ENCODE measurements around the gene GRIA2. TPM values are rescaled to one million over a fixed set of nuclear protein-coding genes. Genes with fewer than 3 reads are reported as not detected.

Gene GRIA2
- total and polyA plus RNA-seq, 7 experiments from 2014 or later = not detected

GRCh38 chr4:157280673-157281072 is 60.1 kb downstream of the GRIA2 start:
- no peaks in the 10 kb centered on the region for H3K4me1 ChIP-seq (ENCODE audit: control insufficient read depth in 2 of 2, insufficient read depth in 2 of 2, low read length in 2 of 2)
- H3K4me3 Mint-ChIP-seq = no peak overlapping the region
- intact Hi-C loops (cut with micrococcal nuclease) = no loop called here
- H3K27me3 ChIP-seq (ENCODE audit: control insufficient read depth in 2 of 2, insufficient read depth in 2 of 2, low read length in 2 of 2) = no peaks in the 10 kb centered on the region
- DNase-seq = no peak
- no peak overlapping the region for H3K27ac Mint-ChIP-seq
- no peak overlapping the region for H3K27ac ChIP-seq (ENCODE audit: low read depth, low read length)
- H3K4me1 Mint-ChIP-seq = no peaks in the 10 kb centered on the region
- H3K4me3 ChIP-seq (ENCODE audit: low read length) = no peak overlapping the region
- H3K36me3 Mint-ChIP-seq = no peaks in the 10 kb centered on the region
- H3K27me3 Mint-ChIP-seq = no peaks in the 10 kb centered on the region
- H3K36me3 ChIP-seq (ENCODE audit: control insufficient read depth in 2 of 3, insufficient read depth in 3 of 3, low read length in 3 of 3) = no peaks in the 10 kb centered on the region
- ChIA-PET POLR2A (no interaction called here), CTCF (no interaction called here)
- H3K9me3 ChIP-seq (ENCODE audit: control insufficient read depth in 2 of 3, low read length in 3 of 3) = no peaks in the 10 kb centered on the region
- ATAC-seq = no peak
- H3K9me3 Mint-ChIP-seq = peaks cover 0 to 10% (median 3%) of the 10 kb centered on the region in 11 donors

DNA sequence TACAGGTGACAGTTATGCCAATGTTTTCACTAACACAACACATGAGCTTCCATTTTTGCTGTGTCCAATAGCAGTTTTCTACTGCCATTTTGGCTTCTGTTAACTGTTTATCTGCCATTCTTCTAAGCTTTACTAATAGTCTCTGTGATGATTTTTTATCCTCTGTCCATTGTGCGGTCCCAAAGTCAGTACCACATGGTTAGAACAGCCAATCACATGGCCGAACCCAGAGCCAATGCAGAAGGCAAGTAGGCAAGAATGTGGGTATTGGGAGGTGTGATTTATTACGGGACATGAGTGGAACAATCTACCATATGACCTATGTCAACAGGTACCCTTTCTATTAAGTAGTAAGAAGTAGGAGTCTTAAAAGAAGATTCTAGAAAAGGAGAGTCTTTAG is 61.5 kb downstream of the GRIA2 start:
- Mint-ChIP-seq H3K4me1 (no peaks in the 10 kb centered on the region), H3K27ac (no peak overlapping the region), H3K27me3 (no peaks in the 10 kb centered on the region), H3K9me3 (peaks cover 0 to 10% (median 2%) of the 10 kb centered on the region in 11 donors), H3K4me3 (no peak overlapping the region), H3K36me3 (no peaks in the 10 kb centered on the region)
- ChIA-PET CTCF (no interaction called here), POLR2A (no interaction called here)
- no peaks in the 10 kb centered on the region for H3K36me3 ChIP-seq (ENCODE audit: control insufficient read depth in 2 of 3, insufficient read depth in 3 of 3, low read length in 3 of 3)
- no peak overlapping the region for H3K27ac ChIP-seq (ENCODE audit: low read depth, low read length)
- H3K4me3 ChIP-seq (ENCODE audit: low read length) = no peak overlapping the region
- ATAC-seq (no peak), DNase-seq (no peak)
- H3K4me1 ChIP-seq (ENCODE audit: control insufficient read depth in 2 of 2, insufficient read depth in 2 of 2, low read length in 2 of 2) = no peaks in the 10 kb centered on the region
- H3K9me3 ChIP-seq (ENCODE audit: control insufficient read depth in 2 of 3, low read length in 3 of 3) = no peaks in the 10 kb centered on the region
- intact Hi-C loops (cut with micrococcal nuclease) = no loop called here
- no peaks in the 10 kb centered on the region for H3K27me3 ChIP-seq (ENCODE audit: control insufficient read depth in 2 of 2, insufficient read depth in 2 of 2, low read length in 2 of 2)

DNA sequence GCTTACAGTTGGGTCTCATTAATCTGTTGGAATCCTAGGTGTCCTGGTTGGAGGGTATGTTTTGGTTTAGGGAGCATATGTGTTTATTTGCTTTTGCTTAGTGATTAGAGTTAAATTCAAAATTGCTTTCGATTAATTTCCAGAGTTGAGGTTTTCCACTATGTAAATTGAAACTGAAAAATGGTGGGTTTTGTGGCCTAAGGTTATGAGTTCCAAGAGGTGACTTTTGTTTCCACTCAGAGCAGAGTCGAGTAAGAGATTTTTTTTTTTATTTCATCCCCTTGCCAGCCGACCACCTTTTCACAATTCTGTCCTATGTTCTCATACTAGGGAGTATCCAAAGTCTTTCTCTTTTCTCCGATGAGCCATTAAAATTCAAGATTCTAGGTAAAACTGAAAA is 66.9 kb downstream of the GRIA2 start:
- POLR2A ChIA-PET = no interaction called here
- no peak overlapping the region for H3K4me3 Mint-ChIP-seq

GRCh38 chr4:157290622-157291021 is 70.1 kb downstream of the GRIA2 start:
- no peaks in the 10 kb centered on the region for H3K27me3 Mint-ChIP-seq
- H3K4me1 Mint-ChIP-seq = no peaks in the 10 kb centered on the region
- intact Hi-C loops (cut with micrococcal nuclease) = no loop called here
- POLR2A ChIA-PET = no interaction called here
- no peaks in the 10 kb centered on the region for H3K4me1 ChIP-seq (ENCODE audit: control insufficient read depth in 2 of 2, insufficient read depth in 2 of 2, low read length in 2 of 2)
- H3K36me3 ChIP-seq (ENCODE audit: control insufficient read depth in 2 of 3, insufficient read depth in 3 of 3, low read length in 3 of 3) = no peaks in the 10 kb centered on the region
- ATAC-seq (no peak), DNase-seq (no peak)
- no peaks in the 10 kb centered on the region for H3K9me3 ChIP-seq (ENCODE audit: control insufficient read depth in 2 of 3, low read length in 3 of 3)
- no peaks in the 10 kb centered on the region for H3K27me3 ChIP-seq (ENCODE audit: control insufficient read depth in 2 of 2, insufficient read depth in 2 of 2, low read length in 2 of 2)
- no peak overlapping the region for H3K27ac ChIP-seq (ENCODE audit: low read depth, low read length)
- H3K9me3 Mint-ChIP-seq = peaks cover 0 to 5% (median 0%) of the 10 kb centered on the region in 11 donors
- H3K4me3 Mint-ChIP-seq = no peak overlapping the region
- no peaks in the 10 kb centered on the region for H3K36me3 Mint-ChIP-seq
- CTCF ChIA-PET = no interaction called here
- no peak overlapping the region for H3K4me3 ChIP-seq (ENCODE audit: low read length)
- H3K27ac Mint-ChIP-seq = no peak overlapping the region

More for the DNA sequence above, 66.9 kb downstream of the GRIA2 start:
- Histone ChIP-seq H3K27me3 (ENCODE audit: control insufficient read depth in 2 of 2, insufficient read depth in 2 of 2, low read length in 2 of 2) (no peaks in the 10 kb centered on the region), H3K4me3 (ENCODE audit: low read length) (no peak overlapping the region), H3K36me3 (ENCODE audit: control insufficient read depth in 2 of 3, insufficient read depth in 3 of 3, low read length in 3 of 3) (no peaks in the 10 kb centered on the region), H3K9me3 (ENCODE audit: control insufficient read depth in 2 of 3, low read length in 3 of 3) (no peaks in the 10 kb centered on the region), H3K4me1 (ENCODE audit: control insufficient read depth in 2 of 2, insufficient read depth in 2 of 2, low read length in 2 of 2) (no peaks in the 10 kb centered on the region), H3K27ac (ENCODE audit: low read depth, low read length) (no peak overlapping the region)
- Mint-ChIP-seq H3K27ac (no peak overlapping the region), H3K27me3 (no peaks in the 10 kb centered on the region), H3K9me3 (peaks cover 0 to 3% (median 0%) of the 10 kb centered on the region in 11 donors), H3K36me3 (no peaks in the 10 kb centered on the region), H3K4me1 (no peaks in the 10 kb centered on the region)
- DNase-seq (no peak), ATAC-seq (no peak)
- intact Hi-C loops (cut with micrococcal nuclease) = no loop called here
- CTCF ChIA-PET = no interaction called here

- ChIA-PET POLR2A (no interaction called here), CTCF (no interaction called here)
- H3K27ac ChIP-seq (ENCODE audit: low read depth, low read length) = no peak overlapping the region
- H3K9me3 ChIP-seq (ENCODE audit: control insufficient read depth in 2 of 3, low read length in 3 of 3) = no peaks in the 10 kb centered on the region
- H3K36me3 Mint-ChIP-seq = no peaks in the 10 kb centered on the region
- H3K27ac Mint-ChIP-seq = no peak overlapping the region
- H3K27me3 ChIP-seq (ENCODE audit: control insufficient read depth in 2 of 2, insufficient read depth in 2 of 2, low read length in 2 of 2) = no peaks in the 10 kb centered on the region
- H3K4me1 ChIP-seq (ENCODE audit: control insufficient read depth in 2 of 2, insufficient read depth in 2 of 2, low read length in 2 of 2) = no peaks in the 10 kb centered on the region
- ATAC-seq (no peak), DNase-seq (no peak)
- intact Hi-C loops (cut with micrococcal nuclease) = no loop called here
- no peak overlapping the region for H3K4me3 Mint-ChIP-seq
- H3K9me3 Mint-ChIP-seq = peaks cover 0 to 5% (median 0%) of the 10 kb centered on the region in 11 donors
- no peaks in the 10 kb centered on the region for H3K36me3 ChIP-seq (ENCODE audit: control insufficient read depth in 2 of 3, insufficient read depth in 3 of 3, low read length in 3 of 3)
- no peak overlapping the region for H3K4me3 ChIP-seq (ENCODE audit: low read length)
- no peaks in the 10 kb centered on the region for H3K4me1 Mint-ChIP-seq
- H3K27me3 Mint-ChIP-seq = no peaks in the 10 kb centered on the region
These were observed 70.5 kb downstream of the GRIA2 start for GRCh38 chr4:157291071-157291470.

DNA sequence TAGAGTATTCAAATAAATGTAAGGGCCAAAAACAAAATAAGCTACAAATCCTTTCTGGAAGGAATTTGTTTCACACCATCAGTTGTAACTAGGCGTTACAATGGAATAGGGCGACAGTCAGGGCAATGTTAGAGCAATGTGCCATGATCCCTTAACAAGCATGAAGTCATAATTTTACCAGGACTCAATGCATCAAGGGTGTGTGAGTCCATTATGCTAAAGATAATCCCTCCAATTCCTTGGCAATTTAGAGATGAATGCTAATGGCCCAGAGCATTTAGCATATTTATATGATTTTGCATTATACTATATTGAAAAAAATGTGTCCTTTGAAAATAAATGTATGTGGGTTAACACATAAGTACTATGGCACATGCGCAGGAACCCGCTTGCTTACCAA is 73.1 kb downstream of the GRIA2 start:
- H3K9me3 Mint-ChIP-seq = peaks cover 0 to 8% (median 2%) of the 10 kb centered on the region in 11 donors
- no peak for DNase-seq
- Histone ChIP-seq H3K9me3 (ENCODE audit: control insufficient read depth in 2 of 3, low read length in 3 of 3) (no peaks in the 10 kb centered on the region), H3K36me3 (ENCODE audit: control insufficient read depth in 2 of 3, insufficient read depth in 3 of 3, low read length in 3 of 3) (no peaks in the 10 kb centered on the region), H3K4me1 (ENCODE audit: control insufficient read depth in 2 of 2, insufficient read depth in 2 of 2, low read length in 2 of 2) (no peaks in the 10 kb centered on the region), H3K27ac (ENCODE audit: low read depth, low read length) (no peak overlapping the region), H3K4me3 (ENCODE audit: low read length) (no peak overlapping the region), H3K27me3 (ENCODE audit: control insufficient read depth in 2 of 2, insufficient read depth in 2 of 2, low read length in 2 of 2) (no peaks in the 10 kb centered on the region)
- H3K27ac Mint-ChIP-seq = no peak overlapping the region
- H3K27me3 Mint-ChIP-seq = no peaks in the 10 kb centered on the region
- POLR2A ChIA-PET = no interaction called here
- ATAC-seq = no peak
- CTCF ChIA-PET = no interaction called here
- H3K36me3 Mint-ChIP-seq = no peaks in the 10 kb centered on the region
- intact Hi-C loops (cut with micrococcal nuclease) = no loop called here
- no peak overlapping the region for H3K4me3 Mint-ChIP-seq
- no peaks in the 10 kb centered on the region for H3K4me1 Mint-ChIP-seq

DNA sequence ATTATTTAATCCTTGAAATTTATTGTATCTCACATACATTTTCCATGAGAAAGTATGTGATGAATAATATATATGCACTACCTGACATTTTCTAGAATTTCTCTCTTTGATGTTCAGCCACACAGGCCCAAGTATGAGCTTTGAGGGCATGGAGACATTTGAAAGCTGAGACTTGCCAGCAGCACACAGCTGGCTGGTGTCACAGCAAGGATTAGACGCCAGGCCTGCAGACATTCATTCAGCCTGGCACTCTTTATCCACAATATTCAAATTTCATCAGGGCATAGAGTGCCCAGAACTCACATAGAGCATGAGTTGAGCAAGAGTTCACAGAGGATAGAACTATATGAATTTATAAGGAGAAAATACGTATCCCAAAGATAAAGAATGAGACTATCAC is 74.0 kb downstream of the GRIA2 start:
- ChIA-PET CTCF (no interaction called here), POLR2A (no interaction called here)
- Mint-ChIP-seq H3K27me3 (no peaks in the 10 kb centered on the region), H3K27ac (no peak overlapping the region), H3K4me1 (no peaks in the 10 kb centered on the region), H3K9me3 (peaks cover 0 to 12% (median 2%) of the 10 kb centered on the region in 11 donors), H3K4me3 (no peak overlapping the region), H3K36me3 (no peaks in the 10 kb centered on the region)
- no peaks in the 10 kb centered on the region for H3K9me3 ChIP-seq (ENCODE audit: control insufficient read depth in 2 of 3, low read length in 3 of 3)
- DNase-seq = no peak
- intact Hi-C loops (cut with micrococcal nuclease) = no loop called here
- H3K4me1 ChIP-seq (ENCODE audit: control insufficient read depth in 2 of 2, insufficient read depth in 2 of 2, low read length in 2 of 2) = no peaks in the 10 kb centered on the region
- ATAC-seq = no peak
- no peak overlapping the region for H3K4me3 ChIP-seq (ENCODE audit: low read length)
- H3K27ac ChIP-seq (ENCODE audit: low read depth, low read length) = no peak overlapping the region
- H3K27me3 ChIP-seq (ENCODE audit: control insufficient read depth in 2 of 2, insufficient read depth in 2 of 2, low read length in 2 of 2) = no peaks in the 10 kb centered on the region
- no peaks in the 10 kb centered on the region for H3K36me3 ChIP-seq (ENCODE audit: control insufficient read depth in 2 of 3, insufficient read depth in 3 of 3, low read length in 3 of 3)

Measured in naive thymus-derived CD4-positive, alpha-beta T cell (primary cell).